K562 (cell line): ENCODE measurements around the gene ACAD10. TPM values are rescaled to one million over a fixed set of nuclear protein-coding genes. Genes with fewer than 3 reads are reported as not detected.

Experiments used
- ATAC-seq: fragments of 200-7000 bp; cut with Tn5 transposase; 3 replicates; pipeline ENCODE4 v1.9.1; 2020; ENCODE audit warnings: moderate library complexity
- BruUV-seq: library from RNA; stranded (reverse); fragments of 400-500 nt; replicated peaks from 2 replicates; lab custom pipeline; 2021; lab: Mats Ljungman, UMichigan
- CTCF ChIA-PET: fragments of 300-600 bp; formaldehyde crosslinking; extraction: SDS; loops from one replicate; lab custom pipeline; 2021; ENCODE audit warnings: low intra/inter-chr PET ratio; lab: Yijun Ruan, JAX
- POLR2A ChIA-PET: fragments of 300-600, 350-650 bp; sonication (Branson Sonifier 250); formaldehyde crosslinking; extraction: SDS; loops from one replicate; lab custom pipeline; 2021; ENCODE audit warnings: antibody characterized with exemption, inconsistent platforms; lab: Yijun Ruan, JAX
- DNase-seq, 4 experiments: peaks; one replicate each; pipeline versions ENCODE4 v3.0.0 to v3.0.0-alpha.2; 2011 to 2018; ENCODE audit warnings: low spot score in 3 of 4, mixed read lengths in 3 of 4; ENCODE audit errors: extremely low read depth in 1 of 4
- FAIRE-seq: peaks from 2 replicates; lab custom pipeline; 2011; peaks lifted over from hg19 to GRCh38; lab: Jason Lieb, UNC
- H2AFZ ChIP-seq: 2 replicates; pipeline ENCODE4 v1.6.0; 2011; ENCODE audit warnings: low read depth, low read length, control low read depth, inconsistent platforms
- H3K27ac ChIP-seq: fragments of 200-600 bp; 3 replicates; pipeline ENCODE4 v1.8.0; 2011; ENCODE audit warnings: low read depth, mild to moderate bottlenecking, control low read depth, inconsistent platforms, low read length, moderate library complexity, mixed read lengths; ENCODE audit errors: extremely low read depth
- H3K27me3 ChIP-seq, 2 experiments: fragments of 300-600 bp in 1 of 2; 2 replicates in 1 of 2; 3 replicates in 1 of 2; pipeline versions ENCODE4 v1.6.0 to v1.8.0; 2011; ENCODE audit warnings: inconsistent platforms in 2 of 2, low read length in 2 of 2, mild to moderate bottlenecking in 1 of 2, mixed read lengths in 1 of 2, moderate library complexity in 1 of 2; ENCODE audit not compliant: control insufficient read depth in 2 of 2, insufficient read depth in 2 of 2
- H3K36me3 ChIP-seq: fragments of 300-600 bp; 3 replicates; pipeline ENCODE4 v1.8.0; 2011; ENCODE audit warnings: mild to moderate bottlenecking, low read length, inconsistent platforms; ENCODE audit not compliant: control insufficient read depth, insufficient read depth
- H3K4me1 ChIP-seq, 2 experiments: fragments of 200-600 bp in 1 of 2; replicated peaks in 1 of 2; 2 replicates in 1 of 2; 3 replicates in 1 of 2; pipeline versions ENCODE4 v1.5.1 to v1.8.0; 2011; ENCODE audit warnings: inconsistent platforms in 2 of 2, low read length in 2 of 2, mild to moderate bottlenecking in 1 of 2, mixed read lengths in 1 of 2, moderate library complexity in 1 of 2; ENCODE audit not compliant: control insufficient read depth in 2 of 2, insufficient read depth in 2 of 2
- H3K4me2 ChIP-seq: 2 replicates; pipeline ENCODE4 v1.6.1; 2011; ENCODE audit warnings: low read length, control low read depth, inconsistent platforms, mixed read lengths; ENCODE audit not compliant: insufficient read depth
- H3K4me3 ChIP-seq: fragments of 200-600 bp; sonication (generic), shearing (Covaris generic); 2 replicates; pipeline ENCODE4 v1.5.1; 2016; ENCODE audit warnings: control low read depth, inconsistent platforms
- H3K79me2 ChIP-seq: fragments of 200-600 bp; 3 replicates; pipeline ENCODE4 v1.8.0; 2011; ENCODE audit warnings: low read length, inconsistent platforms; ENCODE audit not compliant: control insufficient read depth, insufficient read depth
- H3K9ac ChIP-seq, 2 experiments: 2 replicates each; pipeline versions ENCODE4 v1.6.0 to v1.6.1; 2011; ENCODE audit warnings: low read depth in 2 of 2, low read length in 2 of 2, control low read depth in 1 of 2, inconsistent platforms in 1 of 2, mild to moderate bottlenecking in 1 of 2, mixed read lengths in 1 of 2; ENCODE audit not compliant: insufficient read depth in 1 of 2
- H3K9me1 ChIP-seq: one replicate; pipeline ENCODE4 v1.6.0; 2011; ENCODE audit warnings: inconsistent platforms, mild to moderate bottlenecking, low read length, moderate library complexity; ENCODE audit not compliant: control insufficient read depth, insufficient read depth
- H3K9me3 ChIP-seq: replicated peaks from 2 replicates; pipeline ENCODE4 v1.5.1; 2011; ENCODE audit warnings: low read depth, low read length, inconsistent platforms; ENCODE audit not compliant: control insufficient read depth, insufficient read depth
- H4K20me1 ChIP-seq: replicated peaks from 2 replicates; pipeline ENCODE4 v1.6.1; 2011; ENCODE audit warnings: low read length, inconsistent platforms, mixed read lengths; ENCODE audit not compliant: control insufficient read depth, insufficient read depth
- CREB1 ChIP-seq, 2 experiments: sonication (generic) in 1 of 2; formaldehyde crosslinking in 1 of 2; IDR thresholded peaks; 2 replicates each; pipeline versions ENCODE4 v1.6.1 to v1.8.0; 2012 to 2022; ENCODE audit warnings: inconsistent platforms in 1 of 2, mild to moderate bottlenecking in 1 of 2, missing genetic modification reagents in 1 of 2, moderate library complexity in 1 of 2
- NFIC ChIP-seq: fragments of 450-650 bp; IDR thresholded peaks from 2 replicates; pipeline ENCODE4 v1.6.1; 2017; ENCODE audit warnings: mild to moderate bottlenecking, inconsistent platforms
- SMAD2 ChIP-seq: fragments of 150-350 bp; IDR thresholded peaks from 2 replicates; pipeline ENCODE4 v1.6.1; 2014; ENCODE audit warnings: low read depth, mild to moderate bottlenecking, low read length
- TARDBP ChIP-seq: fragments of 450-650 bp; IDR thresholded peaks from 2 replicates; pipeline ENCODE4 v1.6.1; 2016
- ZNF121 ChIP-seq: sonication (generic); formaldehyde crosslinking; conservative IDR thresholded peaks from 2 replicates; pipeline ENCODE4 v1.8.0; 2022; ENCODE audit warnings: missing genetic modification reagents
- ZNF780A ChIP-seq: fragments of 250-450 bp; sonication (Bioruptor Pico); IDR thresholded peaks from 2 replicates; pipeline ENCODE4 v1.5.0; 2021; ENCODE audit warnings: mild to moderate bottlenecking
- WGBS: fragments of 100-300 bp; shearing (Covaris generic); methylation state at CpG from one replicate; pipeline ENCODE4 v1.1.6; 2016; ENCODE audit warnings: low coverage, mixed read lengths; ENCODE audit not compliant: insufficient coverage; ENCODE audit errors: missing lambda C conversion rate; 5-methylcytosine and 5-hydroxymethylcytosine counted together
- in situ Hi-C: fragments of 300-500 bp; cut with MboI; formaldehyde crosslinking; loops from 4 replicates; pipeline ENCODE4 v1.15.0; 2018; ENCODE audit warnings: inconsistent platforms, mixed read lengths
- intact Hi-C: fragments of 100-400 bp; cut with micrococcal nuclease; formaldehyde crosslinking; loops from 2 replicates; pipeline ENCODE4 v1.14.2; 2022
- polyA plus RNA-seq, 8 experiments: library from polyadenylated mRNA; depleted of rRNA in 4 of 8; stranded (reverse) in 5 of 8; unstranded in 3 of 8; fragments of >200 nt; fragmentation: Nextera tagmentation in 2 of 8; fragmentation: Illumina TruSeq in 1 of 8; extraction: Ambion mirVana in 2 of 8; extraction: Trizol in 1 of 8; gene quantifications; 2 replicates each; pipeline versions ENCODE4 v1.2.1 to v1.2.3, GENCODE V29; 2011 to 2014; ENCODE audit warnings: inconsistent platforms in 1 of 8, missing spikeins in 1 of 8
- total RNA-seq, 7 experiments: library from RNA; depleted of rRNA in 6 of 7; stranded (reverse); fragments of >200 nt in 6 of 7; fragmentation: Illumina TruSeq in 2 of 7; extraction: Trizol in 2 of 7; gene quantifications; 2 replicates each; pipeline versions ENCODE4 v1.2.1 to v1.2.3, GENCODE V29; 2011 to 2021; ENCODE audit warnings: low replicate concordance in 1 of 7
- TF ChIP-seq, protein P1 (sequence below): fragments of 450-650 bp; formaldehyde crosslinking; IDR thresholded peaks from 2 replicates; pipeline ENCODE4 v1.4.0; 2020; ENCODE audit warnings: mild to moderate bottlenecking, moderate library complexity
- TF ChIP-seq, protein P2 (sequence below): fragments of 450-650 bp; IDR thresholded peaks from 2 replicates; pipeline ENCODE4 v1.6.1; 2016; ENCODE audit warnings: low read depth

The ACAD10 gene
- total and polyA plus RNA-seq, 9 of the 15 experiments (the other 6 are each of a cell fraction or from before 2014, with no cell fraction given), result 2.3 to 19.2 (median 12.0) TPM

DNA sequence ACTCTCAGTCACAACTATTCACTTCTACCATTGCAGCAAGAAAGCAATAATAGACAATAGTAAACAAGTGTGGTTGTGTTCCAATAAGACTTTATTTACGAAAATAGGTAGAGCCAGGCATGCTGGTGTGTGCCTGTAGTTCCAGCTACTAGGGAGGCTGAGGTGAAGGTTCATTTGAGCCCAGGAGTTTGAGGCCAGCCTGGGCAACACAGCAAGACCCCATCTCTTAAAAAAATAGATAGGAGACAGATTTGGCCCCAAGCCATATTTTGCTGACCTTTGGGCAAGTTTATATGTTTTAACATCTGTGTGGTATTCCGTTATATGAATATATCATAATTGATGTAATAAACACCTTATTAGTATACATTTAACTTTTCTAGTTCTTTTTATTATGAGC lies 14.1 kb downstream of the ACAD10 start:
- H3K27ac ChIP-seq, result no peak overlapping the region
- 75% methylated on average over 2 of the region's 2 CpGs for WGBS
- H3K4me1 ChIP-seq, result no peaks in the 10 kb centered on the region
- intact Hi-C loops (no loop called here), in situ Hi-C loops (no loop called here)
- H3K36me3 ChIP-seq, result peaks cover 32% of the 10 kb centered on the region; the same call in 1 of the 3 replicates
- no peaks in the 10 kb centered on the region for H3K9me3 ChIP-seq
- H3K27me3 ChIP-seq, result no peaks in the 10 kb centered on the region
- POLR2A ChIA-PET, result interaction anchor here (0.6 to 1.3 kb wide), 3 partner anchors 14 to 52 kb away, joined by 3 read pairs; partner anchors contain the start of genes ACAD10 and BRAP
- ATAC-seq, result no peak
- no peak overlapping the region for H3K4me3 ChIP-seq
- no peaks in the 10 kb centered on the region for H3K79me2 ChIP-seq
- CTCF ChIA-PET, result no interaction called here
- H3K4me2 ChIP-seq, result no peak overlapping the region
- no TSS peak for BruUV-seq
- no peak for DNase-seq
- H3K9ac ChIP-seq, result no peak overlapping the region
- TF ChIP-seq, protein P1, sequence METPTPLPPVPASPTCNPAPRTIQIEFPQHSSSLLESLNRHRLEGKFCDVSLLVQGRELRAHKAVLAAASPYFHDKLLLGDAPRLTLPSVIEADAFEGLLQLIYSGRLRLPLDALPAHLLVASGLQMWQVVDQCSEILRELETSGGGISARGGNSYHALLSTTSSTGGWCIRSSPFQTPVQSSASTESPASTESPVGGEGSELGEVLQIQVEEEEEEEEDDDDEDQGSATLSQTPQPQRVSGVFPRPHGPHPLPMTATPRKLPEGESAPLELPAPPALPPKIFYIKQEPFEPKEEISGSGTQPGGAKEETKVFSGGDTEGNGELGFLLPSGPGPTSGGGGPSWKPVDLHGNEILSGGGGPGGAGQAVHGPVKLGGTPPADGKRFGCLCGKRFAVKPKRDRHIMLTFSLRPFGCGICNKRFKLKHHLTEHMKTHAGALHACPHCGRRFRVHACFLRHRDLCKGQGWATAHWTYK (CRISPR knock-in tag), result no peak
- TF ChIP-seq TARDBP, result no peak
- TF ChIP-seq CREB1 (IDR thresholded peaks at IDR 0.05), result no peak
- TF ChIP-seq CREB1 (CRISPR knock-in tag; IDR thresholded peaks at IDR 0.05), result no peak
- TF ChIP-seq ZNF121 (CRISPR knock-in tag), result peak; percentile 74
- TF ChIP-seq, protein P2, sequence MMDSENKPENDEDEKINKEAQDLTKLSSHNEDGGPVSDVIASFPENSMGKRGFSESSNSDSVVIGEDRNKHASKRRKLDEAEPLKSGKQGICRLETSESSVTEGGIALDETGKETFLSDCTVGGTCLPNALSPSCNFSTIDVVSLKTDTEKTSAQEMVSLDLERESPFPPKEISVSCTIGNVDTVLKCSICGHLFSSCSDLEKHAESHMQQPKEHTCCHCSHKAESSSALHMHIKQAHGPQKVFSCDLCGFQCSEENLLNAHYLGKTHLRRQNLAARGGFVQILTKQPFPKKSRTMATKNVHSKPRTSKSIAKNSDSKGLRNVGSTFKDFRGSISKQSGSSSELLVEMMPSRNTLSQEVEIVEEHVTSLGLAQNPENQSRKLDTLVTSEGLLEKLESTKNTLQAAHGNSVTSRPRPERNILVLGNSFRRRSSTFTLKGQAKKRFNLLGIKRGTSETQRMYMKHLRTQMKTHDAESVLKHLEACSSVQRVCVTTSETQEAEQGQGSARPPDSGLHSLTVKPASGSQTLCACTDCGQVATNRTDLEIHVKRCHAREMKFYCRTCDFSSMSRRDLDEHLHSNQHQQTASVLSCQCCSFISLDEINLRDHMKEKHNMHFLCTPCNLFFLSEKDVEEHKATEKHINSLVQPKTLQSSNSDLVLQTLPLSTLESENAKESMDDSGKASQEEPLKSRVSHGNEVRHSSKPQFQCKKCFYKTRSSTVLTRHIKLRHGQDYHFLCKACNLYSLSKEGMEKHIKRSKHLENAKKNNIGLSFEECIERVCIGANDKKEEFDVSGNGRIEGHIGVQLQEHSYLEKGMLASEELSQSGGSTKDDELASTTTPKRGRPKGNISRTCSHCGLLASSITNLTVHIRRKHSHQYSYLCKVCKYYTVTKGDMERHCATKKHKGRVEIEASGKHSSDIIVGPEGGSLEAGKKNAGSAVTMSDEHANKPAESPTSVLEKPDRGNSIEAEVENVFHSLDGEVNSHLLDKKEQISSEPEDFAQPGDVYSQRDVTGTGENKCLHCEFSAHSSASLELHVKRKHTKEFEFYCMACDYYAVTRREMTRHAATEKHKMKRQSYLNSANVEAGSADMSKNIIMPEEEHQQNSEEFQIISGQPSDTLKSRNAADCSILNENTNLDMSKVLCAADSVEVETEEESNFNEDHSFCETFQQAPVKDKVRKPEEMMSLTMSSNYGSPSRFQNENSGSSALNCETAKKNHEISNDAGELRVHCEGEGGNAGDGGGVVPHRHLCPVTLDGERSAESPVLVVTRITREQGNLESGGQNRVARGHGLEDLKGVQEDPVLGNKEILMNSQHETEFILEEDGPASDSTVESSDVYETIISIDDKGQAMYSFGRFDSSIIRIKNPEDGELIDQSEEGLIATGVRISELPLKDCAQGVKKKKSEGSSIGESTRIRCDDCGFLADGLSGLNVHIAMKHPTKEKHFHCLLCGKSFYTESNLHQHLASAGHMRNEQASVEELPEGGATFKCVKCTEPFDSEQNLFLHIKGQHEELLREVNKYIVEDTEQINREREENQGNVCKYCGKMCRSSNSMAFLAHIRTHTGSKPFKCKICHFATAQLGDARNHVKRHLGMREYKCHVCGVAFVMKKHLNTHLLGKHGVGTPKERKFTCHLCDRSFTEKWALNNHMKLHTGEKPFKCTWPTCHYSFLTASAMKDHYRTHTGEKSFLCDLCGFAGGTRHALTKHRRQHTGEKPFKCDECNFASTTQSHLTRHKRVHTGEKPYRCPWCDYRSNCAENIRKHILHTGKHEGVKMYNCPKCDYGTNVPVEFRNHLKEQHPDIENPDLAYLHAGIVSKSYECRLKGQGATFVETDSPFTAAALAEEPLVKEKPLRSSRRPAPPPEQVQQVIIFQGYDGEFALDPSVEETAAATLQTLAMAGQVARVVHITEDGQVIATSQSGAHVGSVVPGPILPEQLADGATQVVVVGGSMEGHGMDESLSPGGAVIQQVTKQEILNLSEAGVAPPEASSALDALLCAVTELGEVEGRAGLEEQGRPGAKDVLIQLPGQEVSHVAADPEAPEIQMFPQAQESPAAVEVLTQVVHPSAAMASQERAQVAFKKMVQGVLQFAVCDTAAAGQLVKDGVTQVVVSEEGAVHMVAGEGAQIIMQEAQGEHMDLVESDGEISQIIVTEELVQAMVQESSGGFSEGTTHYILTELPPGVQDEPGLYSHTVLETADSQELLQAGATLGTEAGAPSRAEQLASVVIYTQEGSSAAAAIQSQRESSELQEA, result no peak
- no peak for TF ChIP-seq ZNF780A (CRISPR knock-in tag)
- TF ChIP-seq NFIC, result peak; percentile 60; the same call in 1 of the 2 replicates
- no peak for TF ChIP-seq SMAD2
- no peak for FAIRE-seq
- H3K9me1 ChIP-seq, result no peaks in the 10 kb centered on the region
- H2AFZ ChIP-seq, result no peak overlapping the region
- no peaks in the 10 kb centered on the region for H4K20me1 ChIP-seq
